Activated naive CD4-positive, alpha-beta T cell treated with anti-CD3 and anti-CD28 coated beads for 36 hours (primary cell): Measurements from ENCODE around the gene RNF141. TPM values are rescaled to one million over a fixed set of nuclear protein-coding genes. Genes with fewer than 3 reads are reported as not detected.

Experiments
- CTCF ChIA-PET: fragments of 350-600 bp; sonication (Branson Sonifier 250); formaldehyde crosslinking; loops from one replicate; lab custom pipeline; 2021; ENCODE audit warnings: antibody characterized with exemption; lab: Charles Lee
- DNase-seq: peaks from one replicate; pipeline ENCODE4 v3.0.0-alpha.2; 2020
- H3K27ac Mint-ChIP-seq: one replicate; pipeline ENCODE4 v1.8.0; 2021; ENCODE audit warnings: mild to moderate bottlenecking, mixed read lengths
- H3K27me3 Mint-ChIP-seq: one replicate; pipeline ENCODE4 v1.8.0; 2021; ENCODE audit warnings: low read depth, mixed read lengths
- H3K36me3 Mint-ChIP-seq: one replicate; pipeline ENCODE4 v1.8.0; 2021; ENCODE audit warnings: low read depth, mixed read lengths
- H3K4me1 Mint-ChIP-seq: one replicate; pipeline ENCODE4 v1.8.0; 2021; ENCODE audit warnings: low read depth, mixed read lengths
- H3K4me3 Mint-ChIP-seq: one replicate; pipeline ENCODE4 v1.8.0; 2021; ENCODE audit warnings: mild to moderate bottlenecking, moderate library complexity, mixed read lengths
- H3K9me3 Mint-ChIP-seq: one replicate; pipeline ENCODE4 v1.8.0; 2021; ENCODE audit warnings: mixed read lengths
- intact Hi-C: fragments of 100-400 bp; cut with micrococcal nuclease; formaldehyde crosslinking; loops from one replicate; pipeline ENCODE4 v1.15.1; 2023
- total RNA-seq, 2 experiments: library from RNA; stranded (reverse); gene quantifications; one replicate each; pipeline ENCODE4 v1.2.3, GENCODE V29; 2021

RNF141 gene
- total RNA-seq, 2 experiments from 2014 or later: 20.9 to 21.8 TPM

- DNase-seq: no peak
- H3K4me1 Mint-ChIP-seq: no peaks in the 10 kb centered on the region
- no peaks in the 10 kb centered on the region for H3K9me3 Mint-ChIP-seq
- CTCF ChIA-PET: no interaction called here
- H3K4me3 Mint-ChIP-seq: no peak overlapping the region
- no peak overlapping the region for H3K27ac Mint-ChIP-seq
- peaks cover 5% of the 10 kb centered on the region for H3K27me3 Mint-ChIP-seq
- intact Hi-C loops: no loop called here
- H3K36me3 Mint-ChIP-seq: no peaks in the 10 kb centered on the region
Observed at GRCh38 chr11:10573028-10573427, 32.0 kb upstream of the RNF141 start.

DNA sequence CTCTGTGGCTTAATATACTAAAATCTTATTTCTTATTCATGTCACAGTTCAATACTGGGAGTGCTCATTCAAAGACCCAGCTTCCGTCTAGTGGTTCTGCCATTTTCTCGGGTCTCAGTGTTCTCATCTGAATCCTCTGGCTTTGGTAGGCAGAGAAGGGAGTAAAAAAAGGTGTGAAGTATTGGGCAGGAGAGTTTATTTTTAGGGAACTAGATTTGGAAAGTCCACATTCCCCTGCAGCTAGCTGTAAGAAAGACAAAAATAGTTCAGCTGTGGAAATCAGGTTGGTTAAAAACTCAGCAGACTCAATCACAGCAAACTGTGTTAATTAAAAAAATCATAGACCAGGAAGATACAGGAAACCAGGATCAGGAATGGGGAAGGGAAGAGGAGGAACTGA lies 31.5 kb upstream of the RNF141 start:
- Mint-ChIP-seq H3K27me3 (peaks cover 4% of the 10 kb centered on the region), H3K4me3 (no peak overlapping the region), H3K36me3 (no peaks in the 10 kb centered on the region), H3K27ac (no peak overlapping the region), H3K9me3 (no peaks in the 10 kb centered on the region), H3K4me1 (no peaks in the 10 kb centered on the region)
- DNase-seq: no peak
- intact Hi-C loops: no loop called here
- CTCF ChIA-PET: no interaction called here

DNA sequence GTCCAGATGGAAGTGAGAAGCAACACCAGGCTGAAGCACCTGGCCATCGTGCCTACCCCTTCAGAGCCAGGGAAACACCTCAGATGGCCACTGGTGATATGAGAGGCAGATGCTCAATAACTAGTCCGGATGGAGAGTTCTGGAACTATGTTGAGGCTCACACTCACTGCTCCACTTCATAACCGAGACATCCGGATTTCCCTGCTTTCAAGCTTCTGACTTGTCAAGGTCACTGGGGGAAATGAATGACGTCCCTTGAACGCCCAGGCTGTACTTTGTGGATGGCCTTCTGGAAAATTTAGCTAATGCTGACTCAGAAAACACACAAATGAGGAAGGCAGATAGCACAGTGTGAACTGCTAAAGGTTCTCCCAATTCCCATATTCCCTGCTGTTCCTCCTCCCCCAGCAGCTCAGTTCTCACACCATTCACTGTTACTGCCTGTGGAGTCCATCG lies 27.5 kb upstream of the RNF141 start, which contains the start of gene LYVE1:
Gene LYVE1, minus strand, starts transcription at position 180 of the 456 bp plus-strand sequence. Its CDS starts 133 bp downstream, at position 47.
- DNase-seq: no peak
- CTCF ChIA-PET: interaction anchor here (0.6 kb wide), 1 partner anchor 147 kb away, joined by 6 read pairs; no protein-coding TSS in a partner anchor
- Mint-ChIP-seq H3K9me3 (no peaks in the 10 kb centered on the region), H3K4me1 (no peaks in the 10 kb centered on the region), H3K4me3 (no peak within 1 kb of the TSS), H3K27me3 (peaks cover 2% of the 10 kb centered on the region), H3K36me3 (no peaks in the 10 kb centered on the region), H3K27ac (no peak within 1 kb of the TSS)
- intact Hi-C loops: no loop called here

DNA sequence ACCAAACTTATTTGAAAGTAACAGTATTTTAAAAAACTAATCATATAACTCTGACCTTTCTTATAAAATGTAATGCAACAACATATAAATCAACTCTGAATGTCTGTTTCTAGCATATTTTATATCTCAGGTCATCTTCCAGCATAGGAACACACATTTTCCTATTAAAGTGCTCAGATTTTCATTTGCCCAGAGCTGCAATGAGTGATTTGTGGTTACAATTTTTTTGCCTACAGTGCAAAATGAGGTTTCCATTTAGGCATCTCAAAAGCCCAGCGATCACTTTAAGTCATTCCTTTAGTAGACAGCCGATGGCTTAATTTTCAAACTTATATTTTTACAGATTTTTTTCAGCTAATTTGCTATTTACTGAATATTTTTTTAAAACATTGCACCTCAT lies 26.5 kb upstream of the RNF141 start:
- CTCF ChIA-PET: interaction anchor here (1.8 kb wide), 1 partner anchor 26 kb away, joined by 6 read pairs; the partner anchor contains the start of gene RNF141
- intact Hi-C loops: no loop called here
- Mint-ChIP-seq H3K4me3 (no peak overlapping the region), H3K27ac (no peak overlapping the region), H3K9me3 (no peaks in the 10 kb centered on the region), H3K36me3 (no peaks in the 10 kb centered on the region), H3K27me3 (peaks cover 2% of the 10 kb centered on the region), H3K4me1 (no peaks in the 10 kb centered on the region)
- no peak for DNase-seq

DNA sequence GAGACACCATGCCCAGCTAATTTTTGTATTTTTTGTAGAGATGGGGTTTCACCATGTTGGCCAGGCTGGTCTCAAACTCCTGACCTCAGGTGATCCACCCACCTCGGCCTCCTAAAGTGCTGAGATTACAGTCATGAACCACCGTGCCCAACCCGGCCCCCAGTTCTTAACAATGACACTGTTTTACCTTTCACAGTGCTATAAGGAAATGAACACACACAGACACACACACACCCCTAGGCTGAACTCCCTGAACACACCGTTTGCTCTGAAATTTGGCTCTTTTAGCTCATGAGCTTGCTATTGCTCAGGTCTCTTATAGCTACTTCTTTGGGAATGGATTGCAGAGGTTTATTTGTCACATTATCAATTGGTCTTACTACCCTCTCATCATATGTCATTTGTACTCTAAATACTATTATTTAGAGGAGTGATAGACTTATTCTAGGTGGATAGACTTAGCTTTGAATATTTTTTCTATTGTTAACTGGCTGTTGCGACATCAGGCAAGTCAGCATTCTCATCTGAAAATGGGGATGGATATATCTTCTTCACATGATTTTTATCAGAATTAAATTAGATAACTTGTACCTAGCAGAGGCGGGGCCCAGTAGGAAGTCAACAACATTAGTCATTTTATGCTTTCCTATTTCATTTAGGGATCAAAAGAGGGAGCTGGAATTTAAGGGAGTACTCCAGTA lies 25.4 kb upstream of the RNF141 start:
- Mint-ChIP-seq H3K36me3 (no peaks in the 10 kb centered on the region), H3K27me3 (peaks cover 2% of the 10 kb centered on the region), H3K4me3 (no peak overlapping the region), H3K4me1 (no peaks in the 10 kb centered on the region), H3K9me3 (no peaks in the 10 kb centered on the region), H3K27ac (no peak overlapping the region)
- CTCF ChIA-PET: interaction anchor here (1.8 kb wide), 1 partner anchor 25 kb away, joined by 6 read pairs; the partner anchor contains the start of gene RNF141
- no peak for DNase-seq
- intact Hi-C loops: no loop called here

DNA sequence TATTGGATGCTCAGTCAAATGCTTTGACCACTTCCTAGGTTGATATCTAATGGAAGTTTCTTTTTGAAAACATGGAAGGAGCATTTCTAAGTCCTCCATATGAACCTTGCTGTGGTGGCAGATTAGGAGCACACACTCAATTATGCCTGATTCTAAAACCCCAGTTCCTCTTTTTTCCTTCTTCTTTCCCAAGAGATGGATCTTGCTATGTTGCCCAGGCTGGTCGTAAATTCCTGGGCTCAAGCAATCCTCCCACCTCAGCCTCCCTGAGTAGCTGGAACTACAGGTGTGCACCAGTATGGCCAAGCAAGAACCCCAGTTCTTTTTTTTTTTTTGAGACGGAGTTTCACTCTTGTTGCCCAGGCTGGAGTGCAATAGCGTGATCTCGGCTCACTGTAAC lies 24.5 kb upstream of the RNF141 start:
- no peaks in the 10 kb centered on the region for H3K4me1 Mint-ChIP-seq
- no peak overlapping the region for H3K27ac Mint-ChIP-seq
- no peak overlapping the region for H3K4me3 Mint-ChIP-seq
- DNase-seq: no peak
- intact Hi-C loops: no loop called here
- CTCF ChIA-PET: interaction anchor here (0.7 kb wide), 1 partner anchor 91 kb away, joined by 3 read pairs; no protein-coding TSS in a partner anchor
- H3K36me3 Mint-ChIP-seq: no peaks in the 10 kb centered on the region
- no peaks in the 10 kb centered on the region for H3K9me3 Mint-ChIP-seq
- H3K27me3 Mint-ChIP-seq: no peaks in the 10 kb centered on the region

DNA sequence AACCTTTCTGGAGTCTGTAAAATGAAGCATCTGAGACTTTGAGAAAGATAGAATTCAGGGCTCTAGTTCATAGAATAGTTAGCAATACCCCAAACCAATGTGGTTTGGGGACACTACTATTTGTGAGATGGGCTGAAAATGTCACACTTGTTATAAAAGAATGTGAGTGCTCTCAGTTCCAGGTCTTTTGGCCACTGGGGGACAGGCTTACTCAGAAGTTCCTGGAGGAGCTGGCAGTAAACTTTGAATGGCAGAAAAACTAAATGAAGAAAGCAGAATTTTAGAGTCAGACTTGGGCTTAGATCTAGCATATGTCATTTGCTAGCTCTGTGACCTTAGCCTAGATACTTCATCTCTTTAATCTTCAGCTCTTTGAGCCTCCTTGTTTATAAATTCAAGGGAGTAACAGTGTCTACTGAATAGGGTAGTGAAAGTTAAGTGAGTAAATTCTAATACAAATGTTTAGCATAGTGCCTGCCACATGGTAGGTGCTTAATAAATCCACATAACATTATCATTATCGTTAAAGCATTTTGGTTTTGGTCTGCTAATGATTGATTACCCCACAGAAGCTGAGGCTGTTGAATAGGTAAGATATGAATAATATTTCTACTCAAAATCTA lies 23.8 kb upstream of the RNF141 start:
- CTCF ChIA-PET: interaction anchor here (0.6 to 1.1 kb wide), 3 partner anchors 24 to 999 kb away, joined by 3 read pairs; partner anchors contain the start of gene RNF141
- no peaks in the 10 kb centered on the region for H3K36me3 Mint-ChIP-seq
- H3K9me3 Mint-ChIP-seq: no peaks in the 10 kb centered on the region
- H3K4me3 Mint-ChIP-seq: no peak overlapping the region
- no peak overlapping the region for H3K27ac Mint-ChIP-seq
- intact Hi-C loops: loop anchor here (1.0 kb wide), 1 partner anchor 89 kb away; no protein-coding TSS in a partner anchor
- no peak for DNase-seq
- H3K27me3 Mint-ChIP-seq: no peaks in the 10 kb centered on the region
- no peaks in the 10 kb centered on the region for H3K4me1 Mint-ChIP-seq

- Mint-ChIP-seq H3K36me3 (no peaks in the 10 kb centered on the region), H3K4me3 (no peak overlapping the region), H3K27me3 (no peaks in the 10 kb centered on the region), H3K9me3 (no peaks in the 10 kb centered on the region), H3K4me1 (no peaks in the 10 kb centered on the region), H3K27ac (no peak overlapping the region)
- CTCF ChIA-PET: interaction anchor here (0.7 to 1.1 kb wide), 2 partner anchors 10 to 23 kb away, joined by 3 read pairs; partner anchors contain the start of gene RNF141
- intact Hi-C loops: loop anchor here (1.0 kb wide), 1 partner anchor 90 kb away; no protein-coding TSS in a partner anchor
- no peak for DNase-seq
Observed at GRCh38 chr11:10564030-10564429, 23.0 kb upstream of the RNF141 start.

- no peaks in the 10 kb centered on the region for H3K36me3 Mint-ChIP-seq
- no peaks in the 10 kb centered on the region for H3K4me1 Mint-ChIP-seq
- CTCF ChIA-PET: no interaction called here
- H3K27ac Mint-ChIP-seq: no peak overlapping the region
- H3K27me3 Mint-ChIP-seq: no peaks in the 10 kb centered on the region
- intact Hi-C loops: no loop called here
- no peak overlapping the region for H3K4me3 Mint-ChIP-seq
- no peak for DNase-seq
- H3K9me3 Mint-ChIP-seq: no peaks in the 10 kb centered on the region
Observed at GRCh38 chr11:10561947-10562346, 21.0 kb upstream of the RNF141 start.

- CTCF ChIA-PET: interaction anchor here (0.8 to 1.0 kb wide), 2 partner anchors 9 to 17 kb away, joined by 3 to 4 read pairs; no protein-coding TSS in a partner anchor
- H3K27ac Mint-ChIP-seq: no peak overlapping the region
- no peaks in the 10 kb centered on the region for H3K36me3 Mint-ChIP-seq
- no peaks in the 10 kb centered on the region for H3K9me3 Mint-ChIP-seq
- no peak for DNase-seq
- H3K4me1 Mint-ChIP-seq: no peaks in the 10 kb centered on the region
- no peak overlapping the region for H3K4me3 Mint-ChIP-seq
- peaks cover 2% of the 10 kb centered on the region for H3K27me3 Mint-ChIP-seq
- intact Hi-C loops: no loop called here
Observed at GRCh38 chr11:10561043-10561818, 20.2 kb upstream of the RNF141 start.

- no peak for DNase-seq
- Mint-ChIP-seq H3K4me3 (no peak overlapping the region), H3K4me1 (no peaks in the 10 kb centered on the region), H3K27ac (no peak overlapping the region), H3K27me3 (peaks cover 6% of the 10 kb centered on the region), H3K36me3 (no peaks in the 10 kb centered on the region), H3K9me3 (no peaks in the 10 kb centered on the region)
- intact Hi-C loops: no loop called here
- CTCF ChIA-PET: interaction anchor here (1.3 kb wide), 2 partner anchors 17 to 18 kb away, joined by 4 to 5 read pairs; partner anchors contain the start of gene RNF141
Observed at GRCh38 chr11:10558288-10558687, 17.3 kb upstream of the RNF141 start.

DNA sequence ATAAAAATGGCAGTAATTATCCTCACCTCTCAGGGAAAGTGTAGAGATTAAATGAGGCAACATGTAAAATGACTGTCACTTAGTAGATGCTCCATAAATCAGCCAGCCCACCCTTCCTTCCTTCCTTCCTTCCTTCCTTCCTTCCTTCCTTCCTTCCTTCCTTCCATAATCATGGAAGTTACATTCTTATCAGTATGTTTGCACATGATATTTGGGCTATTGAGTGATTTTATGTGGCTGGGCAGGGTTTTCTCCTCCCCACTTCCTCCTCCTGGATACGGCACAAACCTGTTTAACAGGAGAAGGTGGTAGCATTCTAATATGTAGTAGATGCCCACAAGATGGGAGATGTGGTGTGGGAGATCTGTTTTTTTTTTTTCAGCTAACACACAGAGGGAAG lies 15.6 kb upstream of the RNF141 start:
- intact Hi-C loops: no loop called here
- CTCF ChIA-PET: no interaction called here
- Mint-ChIP-seq H3K9me3 (peaks cover 5% of the 10 kb centered on the region), H3K4me3 (no peak overlapping the region), H3K36me3 (no peaks in the 10 kb centered on the region), H3K4me1 (no peaks in the 10 kb centered on the region), H3K27me3 (peaks cover 10% of the 10 kb centered on the region), H3K27ac (no peak overlapping the region)
- no peak for DNase-seq
